ENCODE data around the gene PALM. TPM values are rescaled to one million over a fixed set of nuclear protein-coding genes. Genes with fewer than 3 reads are reported as not detected.
"Not testable (repeated sequence)": the region's sequence is repeated elsewhere in the genome, so short reads cannot be mapped to it uniquely, and the experiment has no call there.

Gene PALM
- total RNA-seq, 1 experiment from 2014 or later, result 4.4 TPM

GRCh38 chr19:729564-729963 lies 20.8 kb downstream of the PALM start:
- H3K4me1 ChIP-seq; H3K9me3 ChIP-seq (replicated peaks); H3K36me3 ChIP-seq; H3K4me3 ChIP-seq; H3K27ac ChIP-seq; H3K27me3 ChIP-seq; DNase-seq: not testable (repeated sequence)

GRCh38 chr19:729965-730668 lies 21.4 kb downstream of the PALM start:
- no peak for DNase-seq
- no peaks in the 10 kb centered on the region for H3K4me1 ChIP-seq
- no peaks in the 10 kb centered on the region for H3K36me3 ChIP-seq
- H3K4me3 ChIP-seq, result no peak overlapping the region
- H3K27me3 ChIP-seq, result no peaks in the 10 kb centered on the region
- no peak overlapping the region for H3K27ac ChIP-seq
- no peaks in the 10 kb centered on the region for H3K9me3 ChIP-seq (replicated peaks)

- H3K4me3 ChIP-seq, result no peak overlapping the region
- no peaks in the 10 kb centered on the region for H3K36me3 ChIP-seq
- no peaks in the 10 kb centered on the region for H3K4me1 ChIP-seq
- H3K27me3 ChIP-seq, result no peaks in the 10 kb centered on the region
- DNase-seq, result no peak
- H3K27ac ChIP-seq, result no peak overlapping the region
- no peaks in the 10 kb centered on the region for H3K9me3 ChIP-seq (replicated peaks)
Measured at GRCh38 chr19:731000-731399, 22.3 kb downstream of the PALM start.

GRCh38 chr19:732148-733069 lies 23.7 kb downstream of the PALM start:
- Histone ChIP-seq H3K9me3 (replicated peaks) (no peaks in the 10 kb centered on the region), H3K27me3 (no peaks in the 10 kb centered on the region), H3K36me3 (no peaks in the 10 kb centered on the region), H3K4me3 (no peak overlapping the region), H3K4me1 (no peaks in the 10 kb centered on the region), H3K27ac (no peak overlapping the region)
- DNase-seq, result no peak

- Histone ChIP-seq H3K27me3 (no peaks in the 10 kb centered on the region), H3K27ac (no peak overlapping the region), H3K4me3 (no peak overlapping the region), H3K4me1 (no peaks in the 10 kb centered on the region), H3K36me3 (no peaks in the 10 kb centered on the region), H3K9me3 (replicated peaks) (no peaks in the 10 kb centered on the region)
- DNase-seq, result no peak
Measured at GRCh38 chr19:734716-735115, 26.0 kb downstream of the PALM start.

GRCh38 chr19:736125-736524 lies 27.4 kb downstream of the PALM start:
- Histone ChIP-seq H3K4me1 (no peaks in the 10 kb centered on the region), H3K9me3 (replicated peaks) (no peaks in the 10 kb centered on the region), H3K4me3 (no peak overlapping the region), H3K27me3 (no peaks in the 10 kb centered on the region), H3K36me3 (no peaks in the 10 kb centered on the region), H3K27ac (no peak overlapping the region)
- DNase-seq, result no peak

- H3K9me3 ChIP-seq (replicated peaks), result no peaks in the 10 kb centered on the region
- peak; percentile 61 to 69 for DNase-seq
- H3K4me3 ChIP-seq, result no peak overlapping the region
Measured at GRCh38 chr19:737591-738093, 28.9 kb downstream of the PALM start.

GRCh38 chr19:738509-739128 lies 29.9 kb downstream of the PALM start:
- no peaks in the 10 kb centered on the region for H3K36me3 ChIP-seq
- no peak for DNase-seq
- no peaks in the 10 kb centered on the region for H3K4me1 ChIP-seq
- H3K9me3 ChIP-seq (replicated peaks), result no peaks in the 10 kb centered on the region
- no peak overlapping the region for H3K27ac ChIP-seq
- no peaks in the 10 kb centered on the region for H3K27me3 ChIP-seq
- no peak overlapping the region for H3K4me3 ChIP-seq

More at GRCh38 chr19:737591-738093, 28.9 kb downstream of the PALM start:
- Histone ChIP-seq H3K4me1 (no peaks in the 10 kb centered on the region), H3K27me3 (no peaks in the 10 kb centered on the region), H3K27ac (no peak overlapping the region), H3K36me3 (no peaks in the 10 kb centered on the region)

GRCh38 chr19:739998-740715 lies 31.4 kb downstream of the PALM start:
- H3K4me1 ChIP-seq, result no peaks in the 10 kb centered on the region
- no peak for DNase-seq
- H3K27ac ChIP-seq, result no peak overlapping the region
- H3K4me3 ChIP-seq, result no peak overlapping the region
- no peaks in the 10 kb centered on the region for H3K9me3 ChIP-seq (replicated peaks)
- no peaks in the 10 kb centered on the region for H3K27me3 ChIP-seq
- H3K36me3 ChIP-seq, result no peaks in the 10 kb centered on the region

- not testable (repeated sequence) for DNase-seq; H3K4me3 ChIP-seq; H3K27me3 ChIP-seq; H3K9me3 ChIP-seq (replicated peaks); H3K36me3 ChIP-seq; H3K27ac ChIP-seq; H3K4me1 ChIP-seq
Measured at GRCh38 chr19:740816-741505, 32.2 kb downstream of the PALM start.

GRCh38 chr19:741506-742131 lies 32.9 kb downstream of the PALM start:
- Histone ChIP-seq H3K9me3 (replicated peaks) (no peaks in the 10 kb centered on the region), H3K27ac (no peak overlapping the region), H3K36me3 (no peaks in the 10 kb centered on the region), H3K4me1 (no peaks in the 10 kb centered on the region), H3K27me3 (no peaks in the 10 kb centered on the region), H3K4me3 (no peak overlapping the region)
- DNase-seq, result peak; percentile 46 to 57

- H3K27me3 ChIP-seq, result no peaks in the 10 kb centered on the region
- no peaks in the 10 kb centered on the region for H3K36me3 ChIP-seq
- no peak overlapping the region for H3K27ac ChIP-seq
- no peaks in the 10 kb centered on the region for H3K9me3 ChIP-seq (replicated peaks)
- DNase-seq, result no peak
- no peaks in the 10 kb centered on the region for H3K4me1 ChIP-seq
- H3K4me3 ChIP-seq, result no peak overlapping the region
Measured at GRCh38 chr19:742540-743075, 33.9 kb downstream of the PALM start.

GRCh38 chr19:743168-743687 lies 34.5 kb downstream of the PALM start:
- H3K9me3 ChIP-seq (replicated peaks), result no peaks in the 10 kb centered on the region
- H3K36me3 ChIP-seq, result no peaks in the 10 kb centered on the region
- H3K4me1 ChIP-seq, result no peaks in the 10 kb centered on the region
- DNase-seq, result no peak
- H3K27ac ChIP-seq, result no peak overlapping the region
- no peaks in the 10 kb centered on the region for H3K27me3 ChIP-seq
- H3K4me3 ChIP-seq, result no peak overlapping the region
